ENCODE measurements around the gene NOS3. TPM values are rescaled to one million over a fixed set of nuclear protein-coding genes. Genes with fewer than 3 reads are reported as not detected.

NOS3 gene
- total and polyA plus RNA-seq, 2 of the 13 experiments (the other 11 are each of a cell fraction or from before 2014, with no cell fraction given), result 3.7 to 7.5 TPM

DNA sequence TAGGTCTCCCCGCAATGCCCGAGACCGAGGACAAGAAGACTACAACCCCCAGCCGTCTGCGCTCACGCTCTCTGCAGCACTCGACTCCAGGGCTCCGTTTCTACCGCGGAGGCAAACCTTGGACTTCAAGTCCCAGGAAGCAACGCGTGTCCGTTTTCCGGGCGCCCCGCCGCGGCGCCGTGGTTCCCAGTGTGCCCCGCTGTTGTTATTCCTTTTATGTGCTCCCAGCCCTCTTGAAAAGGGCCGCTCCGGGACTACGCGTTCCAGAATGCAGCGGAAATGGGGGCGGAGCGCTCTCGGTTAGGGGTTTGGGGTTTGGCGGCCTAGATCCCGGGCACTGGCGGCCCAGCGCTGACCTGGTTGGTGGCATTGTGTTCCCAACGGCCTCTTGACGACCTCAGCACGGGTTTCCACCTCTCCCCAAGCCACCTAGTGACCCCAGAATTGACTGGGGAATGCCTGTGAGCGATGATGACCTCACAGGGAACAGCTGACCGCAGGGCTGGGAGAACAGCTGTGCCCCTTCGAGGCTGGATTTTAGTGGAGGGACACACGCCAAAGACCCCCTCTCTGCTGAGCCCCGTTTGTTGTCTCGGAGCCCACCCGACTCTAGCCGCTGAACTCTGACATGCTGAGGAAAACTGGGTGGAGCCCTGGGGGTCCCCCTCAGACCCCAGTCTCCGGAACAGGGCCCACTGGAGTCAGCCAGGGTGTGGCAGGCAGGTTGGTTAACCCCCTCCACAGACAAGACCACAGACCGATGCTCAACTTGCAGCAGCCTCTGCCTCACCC, 67.4 kb downstream of the NOS3 start (continued):
- TF ChIP-seq, protein P1, sequence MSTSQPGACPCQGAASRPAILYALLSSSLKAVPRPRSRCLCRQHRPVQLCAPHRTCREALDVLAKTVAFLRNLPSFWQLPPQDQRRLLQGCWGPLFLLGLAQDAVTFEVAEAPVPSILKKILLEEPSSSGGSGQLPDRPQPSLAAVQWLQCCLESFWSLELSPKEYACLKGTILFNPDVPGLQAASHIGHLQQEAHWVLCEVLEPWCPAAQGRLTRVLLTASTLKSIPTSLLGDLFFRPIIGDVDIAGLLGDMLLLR (CRISPR knock-in tag; IDR thresholded peaks at IDR 0.05), result no peak
- TF ChIP-seq NKX3-1 (CRISPR knock-in tag; IDR thresholded peaks at IDR 0.05) (0 out of 2 replicates have a peak, but pooled peaks have one; percentile 60), GATAD2A (CRISPR knock-in tag; IDR thresholded peaks at IDR 0.05) (peak; percentile 58; the same call in 1 of the 2 replicates), FOXC1 (CRISPR knock-in tag; IDR thresholded peaks at IDR 0.05; ENCODE audit: borderline replicate concordance) (0 out of 2 replicates have a peak, but pooled peaks have one; percentile 9), ZNF556 (CRISPR knock-in tag; IDR thresholded peaks at IDR 0.05; ENCODE audit: borderline replicate concordance) (peak; percentile 79; the same call in 1 of the 2 replicates), ZNF564 (CRISPR knock-in tag; IDR thresholded peaks at IDR 0.05) (0 out of 2 replicates have a peak, but pooled peaks have one; percentile 47), AGO1 (IDR thresholded peaks at IDR 0.05; ENCODE audit: low read depth, low read length, poor library complexity, severe bottlenecking) (peak; percentile 70), NR2C2 (CRISPR knock-in tag; IDR thresholded peaks at IDR 0.05; ENCODE audit: borderline replicate concordance) (peak; percentile 90), NCOA2 (CRISPR knock-in tag; IDR thresholded peaks at IDR 0.05) (peak; percentile 52; the same call in 1 of the 2 replicates), HNRNPL (IDR thresholded peaks at IDR 0.05; ENCODE audit: low read depth, low read length) (0 out of 2 replicates have a peak, but pooled peaks have one; percentile 39), PHF8 (CRISPR knock-in tag; IDR thresholded peaks at IDR 0.05) (peak; percentile 73; the same call in 1 of the 2 replicates), MAFK (conservative IDR thresholded peaks at IDR 0.05 in 1 of 2, IDR thresholded peaks at IDR 0.05 in 1 of 2; ENCODE audit: low read length in 2 of 2) (no peak), CBX5 (CRISPR knock-in tag; IDR thresholded peaks at IDR 0.05; ENCODE audit: borderline replicate concordance) (no peak; the same call in 1 of the 2 replicates)
- TF ChIP-seq, protein P2, sequence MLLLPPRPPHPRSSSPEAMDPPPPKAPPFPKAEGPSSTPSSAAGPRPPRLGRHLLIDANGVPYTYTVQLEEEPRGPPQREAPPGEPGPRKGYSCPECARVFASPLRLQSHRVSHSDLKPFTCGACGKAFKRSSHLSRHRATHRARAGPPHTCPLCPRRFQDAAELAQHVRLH (CRISPR knock-in tag; IDR thresholded peaks at IDR 0.05; ENCODE audit: borderline replicate concordance, low read depth), result 0 out of 2 replicates have a peak, but pooled peaks have one; percentile 28
- TF ChIP-seq, protein P3, sequence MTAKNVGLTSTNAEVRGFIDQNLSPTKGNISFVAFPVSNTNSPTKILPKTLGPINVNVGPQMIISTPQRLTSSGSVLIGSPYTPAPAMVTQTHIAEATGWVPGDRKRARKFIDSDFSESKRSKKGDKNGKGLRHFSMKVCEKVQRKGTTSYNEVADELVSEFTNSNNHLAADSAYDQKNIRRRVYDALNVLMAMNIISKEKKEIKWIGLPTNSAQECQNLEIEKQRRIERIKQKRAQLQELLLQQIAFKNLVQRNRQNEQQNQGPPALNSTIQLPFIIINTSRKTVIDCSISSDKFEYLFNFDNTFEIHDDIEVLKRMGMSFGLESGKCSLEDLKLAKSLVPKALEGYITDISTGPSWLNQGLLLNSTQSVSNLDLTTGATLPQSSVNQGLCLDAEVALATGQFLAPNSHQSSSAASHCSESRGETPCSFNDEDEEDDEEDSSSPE (CRISPR knock-in tag; IDR thresholded peaks at IDR 0.05), result peak; percentile 78
- TF ChIP-seq, protein P4, sequence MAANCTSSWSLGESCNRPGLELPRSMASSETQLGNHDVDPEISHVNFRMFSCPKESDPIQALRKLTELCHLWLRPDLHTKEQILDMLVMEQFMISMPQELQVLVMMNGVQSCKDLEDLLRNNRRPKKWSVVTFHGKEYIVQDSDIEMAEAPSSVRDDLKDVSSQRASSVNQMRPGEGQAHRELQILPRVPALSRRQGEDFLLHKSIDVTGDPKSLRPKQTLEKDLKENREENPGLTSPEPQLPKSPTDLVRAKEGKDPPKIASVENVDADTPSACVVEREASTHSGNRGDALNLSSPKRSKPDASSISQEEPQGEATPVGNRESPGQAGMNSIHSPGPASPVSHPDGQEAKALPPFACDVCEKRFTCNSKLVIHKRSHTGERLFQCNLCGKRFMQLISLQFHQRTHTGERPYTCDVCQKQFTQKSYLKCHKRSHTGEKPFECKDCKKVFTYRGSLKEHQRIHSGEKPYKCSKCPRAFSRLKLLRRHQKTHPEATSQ (CRISPR knock-in tag; IDR thresholded peaks at IDR 0.05; ENCODE audit: borderline replicate concordance), result peak; percentile 52; the same call in 1 of the 2 replicates
- TF ChIP-seq, protein P5, sequence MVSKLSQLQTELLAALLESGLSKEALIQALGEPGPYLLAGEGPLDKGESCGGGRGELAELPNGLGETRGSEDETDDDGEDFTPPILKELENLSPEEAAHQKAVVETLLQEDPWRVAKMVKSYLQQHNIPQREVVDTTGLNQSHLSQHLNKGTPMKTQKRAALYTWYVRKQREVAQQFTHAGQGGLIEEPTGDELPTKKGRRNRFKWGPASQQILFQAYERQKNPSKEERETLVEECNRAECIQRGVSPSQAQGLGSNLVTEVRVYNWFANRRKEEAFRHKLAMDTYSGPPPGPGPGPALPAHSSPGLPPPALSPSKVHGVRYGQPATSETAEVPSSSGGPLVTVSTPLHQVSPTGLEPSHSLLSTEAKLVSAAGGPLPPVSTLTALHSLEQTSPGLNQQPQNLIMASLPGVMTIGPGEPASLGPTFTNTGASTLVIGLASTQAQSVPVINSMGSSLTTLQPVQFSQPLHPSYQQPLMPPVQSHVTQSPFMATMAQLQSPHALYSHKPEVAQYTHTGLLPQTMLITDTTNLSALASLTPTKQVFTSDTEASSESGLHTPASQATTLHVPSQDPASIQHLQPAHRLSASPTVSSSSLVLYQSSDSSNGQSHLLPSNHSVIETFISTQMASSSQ (IDR thresholded peaks at IDR 0.05; ENCODE audit: low read depth), result peak; percentile 59
- TF ChIP-seq, protein P5 (CRISPR knock-in tag; IDR thresholded peaks at IDR 0.05; ENCODE audit: borderline replicate concordance), result peak; percentile 79; the same call in 1 of the 2 replicates
